GM18909 (cell line): ENCODE measurements around the gene KRTAP10-6.
"Not testable (repeated sequence)": the region's sequence is repeated elsewhere in the genome, so short reads cannot be mapped to it uniquely, and the experiment has no call there.

Source experiments
- ATAC-seq: cut with Tn5 transposase; IDR thresholded peaks from one replicate; pipeline ENCODE4 v1.9.1; 2021; ENCODE audit warnings: mild to moderate bottlenecking; ENCODE audit not compliant: unreplicated experiment, poor library complexity

Gene KRTAP10-6

DNA sequence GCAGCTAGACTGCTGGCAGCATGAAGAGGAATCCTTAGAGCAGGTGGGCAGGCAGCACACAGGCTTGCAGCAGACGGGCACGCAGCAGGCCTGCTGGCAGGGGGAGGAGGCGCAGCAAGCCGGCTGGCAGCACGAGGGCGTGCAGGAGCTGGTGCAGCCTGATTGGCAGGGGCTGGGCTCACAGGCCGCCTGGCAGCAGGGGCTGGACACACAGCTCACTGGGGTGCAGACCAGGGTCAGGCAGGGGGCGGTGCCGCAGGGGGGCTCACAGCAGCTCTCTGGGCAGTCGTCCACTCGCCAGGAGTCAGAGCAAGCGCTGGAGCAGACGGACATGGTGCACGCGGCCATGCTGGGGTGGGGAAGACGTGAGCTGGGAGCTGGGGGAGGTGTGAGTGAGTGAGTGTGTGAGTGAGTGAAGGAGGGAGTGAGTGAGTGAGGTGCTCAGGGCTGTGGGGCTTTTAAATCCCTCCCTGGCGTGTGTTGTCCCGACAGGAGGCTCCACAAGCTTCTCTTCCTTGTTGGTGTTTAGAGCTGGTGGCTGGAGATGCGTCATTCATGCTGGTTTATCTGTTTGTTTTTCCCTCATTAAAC, 12.0 kb downstream of the KRTAP10-6 start, which contains the start of gene KRTAP10-5:
Gene KRTAP10-5 (minus strand): TSS at position 374 of the 591 bp plus-strand sequence. CDS start 26 bp downstream, at position 348.
- not testable (repeated sequence) for ATAC-seq

GRCh38 chr21:44579833-44580144, 12.5 kb downstream of the KRTAP10-6 start:
- no peak for ATAC-seq

- no peak for ATAC-seq
Measured at GRCh38 chr21:44579056-44579832, 13.1 kb downstream of the KRTAP10-6 start.

DNA sequence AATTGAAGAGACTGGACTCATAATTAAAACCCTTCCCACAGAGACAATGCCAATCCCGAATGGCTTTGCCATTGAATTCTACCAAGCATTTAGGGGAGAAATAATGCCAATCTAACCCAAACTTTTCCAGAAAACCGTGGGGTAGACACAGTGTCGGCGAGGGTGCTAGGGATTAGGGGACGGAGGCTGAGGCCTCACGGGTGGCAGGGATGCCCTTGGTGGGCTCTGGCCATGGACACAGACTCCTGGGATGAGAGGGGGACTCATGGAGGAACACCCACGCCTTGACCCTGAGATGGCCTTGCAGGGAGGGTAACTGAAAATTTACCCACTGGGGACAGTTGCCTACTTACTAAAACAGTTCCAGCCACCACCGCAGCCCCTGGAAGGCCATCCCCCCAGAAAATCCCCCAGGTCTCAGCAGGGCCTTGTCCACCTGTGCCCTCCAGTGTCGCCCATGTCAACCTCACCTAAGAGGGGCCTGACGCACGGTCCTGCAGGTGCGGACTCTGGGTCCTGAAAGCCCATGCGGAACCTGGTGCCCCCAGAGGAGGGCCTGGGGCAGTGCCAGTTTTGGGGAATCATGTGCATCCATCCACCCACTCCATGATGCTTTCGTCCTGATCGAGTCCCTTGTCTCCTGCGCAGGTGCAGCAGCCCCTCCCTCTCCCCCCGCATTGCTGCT, 13.8 kb downstream of the KRTAP10-6 start:
- no peak for ATAC-seq

DNA sequence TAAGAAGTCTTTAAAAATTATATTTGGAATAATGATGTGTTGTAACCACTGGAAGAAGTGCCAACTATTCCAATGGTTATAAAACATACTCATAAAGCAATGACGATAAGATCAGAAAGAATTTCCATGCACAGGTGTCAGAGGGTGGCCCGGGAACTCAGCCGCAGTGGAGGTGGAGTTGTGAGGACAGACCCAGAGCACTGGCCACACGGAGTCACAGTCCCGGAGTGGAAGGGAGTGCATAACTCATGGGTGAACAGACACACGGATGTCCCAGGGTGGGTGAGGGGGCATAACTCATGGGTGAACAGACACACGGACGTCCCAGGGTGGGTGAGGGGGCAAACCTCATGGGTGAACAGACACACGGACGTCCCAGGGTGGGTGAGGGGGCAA, 16.3 kb downstream of the KRTAP10-6 start:
- no peak for ATAC-seq

DNA sequence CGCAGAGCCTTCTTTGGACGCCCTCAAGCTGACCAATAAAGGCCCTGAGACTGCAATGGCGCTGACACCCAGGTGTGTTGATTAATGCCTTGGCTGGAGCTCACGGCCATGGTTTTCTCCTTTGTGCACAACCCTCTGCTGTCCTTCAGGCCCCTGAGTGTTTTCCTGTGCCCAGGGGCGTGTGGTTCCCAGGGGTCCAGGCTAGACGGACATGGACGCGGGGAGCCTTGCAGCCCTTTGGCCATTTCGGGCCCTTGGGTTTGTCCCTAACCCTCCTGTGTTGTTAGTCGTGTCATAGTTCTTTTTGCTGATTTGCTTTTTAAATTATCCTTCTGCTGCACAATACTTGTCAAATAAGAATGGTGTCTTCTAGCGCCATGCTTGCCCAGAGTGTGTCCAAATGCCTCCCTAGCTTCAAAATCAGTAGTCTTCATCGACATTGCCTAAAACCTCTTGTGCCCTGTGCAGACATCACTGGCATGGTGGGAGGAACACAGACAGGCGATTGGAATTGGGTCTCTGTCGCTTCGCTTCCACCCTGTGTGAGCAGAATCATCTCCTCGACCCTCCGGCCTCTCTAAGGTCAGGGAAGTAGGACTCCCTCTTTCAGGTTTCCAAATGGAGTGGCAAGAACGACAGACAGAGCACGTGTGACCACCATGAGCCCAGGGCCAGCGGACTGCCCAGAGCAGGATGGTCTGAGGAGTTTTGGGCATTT, 16.8 kb downstream of the KRTAP10-6 start:
- no peak for ATAC-seq

DNA sequence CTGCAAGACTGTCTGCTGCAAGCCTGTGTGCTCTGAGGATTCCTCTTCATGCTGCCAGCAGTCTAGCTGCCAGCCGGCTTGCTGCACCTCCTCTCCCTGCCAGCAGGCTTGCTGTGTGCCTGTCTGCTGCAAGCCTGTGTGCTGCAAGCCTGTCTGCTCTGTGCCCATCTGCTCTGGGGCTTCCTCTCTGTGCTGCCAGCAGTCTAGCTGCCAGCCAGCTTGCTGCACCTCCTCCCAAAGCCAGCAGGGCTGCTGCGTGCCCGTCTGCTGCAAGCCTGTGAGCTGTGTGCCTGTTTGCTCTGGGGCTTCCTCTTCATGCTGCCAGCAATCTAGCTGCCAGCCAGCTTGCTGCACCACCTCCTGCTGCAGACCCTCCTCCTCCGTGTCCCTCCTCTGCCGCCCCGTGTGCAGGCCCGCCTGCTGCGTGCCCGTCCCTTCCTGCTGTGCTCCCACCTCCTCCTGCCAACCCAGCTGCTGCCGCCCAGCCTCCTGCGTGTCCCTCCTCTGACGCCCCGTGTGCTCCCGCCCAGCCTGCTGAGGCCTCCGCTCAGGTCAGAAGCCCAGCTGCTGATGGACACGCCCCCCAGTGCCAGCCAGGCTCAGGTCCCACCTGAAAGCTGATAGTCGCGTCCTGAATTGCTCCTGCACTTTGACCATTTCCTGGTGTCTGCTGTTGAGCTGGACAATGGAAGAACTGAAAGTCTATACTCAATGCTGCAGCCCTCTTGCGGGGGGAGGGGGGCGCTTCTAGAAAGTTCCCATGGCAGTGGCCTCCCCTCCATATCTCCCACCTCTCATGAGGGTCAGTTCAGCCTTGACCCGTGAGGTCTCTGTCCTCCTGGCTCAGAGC, 17.6 kb downstream of the KRTAP10-6 start:
- no peak for ATAC-seq

GRCh38 chr21:44573630-44574456, 18.5 kb downstream of the KRTAP10-6 start, which contains the start of gene KRTAP10-4:
TSS of gene KRTAP10-4 (plus strand) at chr21:44573729. CDS start at chr21:44573759, 30 bp downstream.
- not testable (repeated sequence) for ATAC-seq

- no peak for ATAC-seq
Measured at GRCh38 chr21:44572959-44573583, 19.2 kb downstream of the KRTAP10-6 start.

DNA sequence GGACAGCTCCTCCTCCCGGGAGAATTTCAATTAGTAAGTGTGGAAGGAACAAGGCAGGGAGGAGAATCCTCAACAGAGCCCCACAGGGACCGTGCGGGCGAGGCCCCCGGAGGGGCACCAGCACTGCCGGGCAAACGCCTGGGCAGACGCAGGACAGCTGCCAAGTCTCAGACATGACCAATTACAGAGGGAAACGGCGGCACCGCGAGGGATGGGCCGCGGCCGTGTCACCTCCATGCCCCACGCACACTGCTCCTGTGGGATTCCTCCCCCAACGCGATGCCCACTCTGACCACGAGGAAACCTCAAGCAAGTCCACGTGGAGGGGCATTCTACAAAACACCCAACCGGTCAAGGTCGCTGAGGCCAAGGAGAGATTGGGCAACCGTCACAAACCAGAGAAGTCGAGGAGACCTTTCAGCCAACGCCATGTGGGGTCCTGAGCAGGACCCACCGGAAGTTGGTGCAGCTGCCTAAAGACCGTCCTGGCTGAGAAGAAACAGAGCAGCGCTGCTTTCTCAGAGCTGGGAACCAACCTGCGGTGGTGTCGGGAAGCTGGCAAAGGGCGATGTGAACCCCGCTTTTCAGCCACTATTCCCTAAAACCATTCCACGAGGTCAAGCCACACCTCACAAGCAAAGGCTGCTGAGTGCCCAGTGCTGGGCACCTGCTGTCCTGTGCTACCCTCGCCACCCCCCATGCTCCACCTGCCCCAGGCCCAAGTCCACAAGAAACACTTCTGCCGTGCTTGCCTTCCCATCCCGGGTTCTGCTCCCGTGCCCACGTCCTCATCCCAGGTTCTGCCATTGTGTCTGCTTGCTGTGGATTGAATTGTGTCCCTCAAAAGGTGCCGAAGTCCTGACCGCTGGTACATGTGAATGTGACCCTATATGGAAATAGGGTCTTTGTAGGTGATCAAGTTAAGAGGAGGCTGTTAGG, 20.2 kb downstream of the KRTAP10-6 start:
- ATAC-seq: no peak

GRCh38 chr21:44571296-44571695, 21.0 kb downstream of the KRTAP10-6 start:
- ATAC-seq: no peak

DNA sequence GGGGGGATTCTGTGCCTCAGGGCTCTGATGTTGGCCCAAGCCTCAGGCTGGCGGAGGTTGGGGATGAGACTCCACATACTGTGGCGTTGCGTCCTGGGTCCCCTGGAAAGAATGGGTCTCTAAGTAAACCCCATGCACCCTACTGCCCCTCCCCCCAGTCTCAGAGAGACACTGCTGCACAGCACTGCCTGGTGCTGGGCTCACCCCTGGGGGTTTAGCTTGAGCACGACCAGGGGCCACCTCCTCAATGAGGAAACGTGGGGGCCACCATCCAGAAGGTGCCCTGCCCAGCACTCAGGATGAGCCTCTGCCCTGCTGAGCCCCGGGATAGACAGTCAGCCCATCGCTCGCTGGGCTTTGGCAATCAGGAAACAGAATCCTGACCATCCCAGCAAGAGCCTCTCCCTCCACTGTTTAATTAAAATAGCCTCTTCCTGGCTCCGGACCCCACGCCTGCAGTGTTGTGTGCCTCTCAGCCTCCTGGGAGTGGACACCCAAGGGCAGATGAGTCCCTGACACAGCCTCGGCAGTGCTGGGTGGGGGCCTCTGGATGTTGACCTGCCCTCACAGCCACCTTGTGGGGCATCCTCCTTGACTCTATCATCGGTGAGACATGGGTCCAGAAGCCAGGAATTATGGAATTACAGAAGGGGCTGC, 22.3 kb downstream of the KRTAP10-6 start:
- no peak for ATAC-seq

GRCh38 chr21:44568667-44569556, 23.4 kb downstream of the KRTAP10-6 start:
- ATAC-seq: no peak

GRCh38 chr21:44568261-44568660, 24.0 kb downstream of the KRTAP10-6 start:
- no peak for ATAC-seq

DNA sequence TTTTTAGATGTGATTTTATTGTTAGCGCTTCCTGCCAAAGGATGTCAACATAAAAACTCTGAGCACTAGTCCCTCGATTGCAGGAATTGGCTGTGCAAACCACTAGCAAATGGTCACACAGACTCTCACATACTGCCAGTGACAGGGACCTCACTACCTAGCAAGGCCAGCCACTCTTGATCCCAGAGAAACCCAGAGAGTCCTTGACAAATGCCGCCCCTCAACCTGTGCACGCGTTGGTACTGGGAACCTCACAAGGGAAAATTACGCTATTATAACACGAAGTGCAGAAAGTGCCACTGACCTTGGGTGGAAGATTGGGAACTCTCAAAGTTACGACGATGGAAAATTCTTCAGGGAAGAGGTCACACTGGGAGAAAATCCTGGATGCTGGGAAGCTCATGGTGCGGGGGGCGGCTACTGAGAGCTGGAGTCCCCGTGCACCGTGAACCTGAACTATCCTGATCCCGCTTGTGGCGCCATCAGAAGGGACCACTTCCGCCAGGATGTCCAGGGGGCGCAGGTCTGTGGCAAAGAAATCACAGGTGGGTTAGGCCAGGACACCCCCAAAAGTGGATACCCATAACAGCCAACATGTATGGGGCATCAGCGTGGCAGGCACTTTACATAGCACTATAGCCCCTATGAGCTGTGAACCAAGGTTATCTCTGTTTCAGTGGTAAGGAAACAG, 24.7 kb downstream of the KRTAP10-6 start:
- ATAC-seq: no peak
